ENCODE data around the gene MLLT3. TPM values are rescaled to one million over a fixed set of nuclear protein-coding genes. Genes with fewer than 3 reads are reported as not detected.

MLLT3 gene
- total and polyA plus RNA-seq, 2 of the 8 experiments (the other 6 are each of a cell fraction or from before 2014, with no cell fraction given): 5.9 to 9.6 TPM

- Histone ChIP-seq H4K20me1 (replicated peaks in 1 of 2; ENCODE audit: control insufficient read depth in 1 of 2, insufficient read depth in 2 of 2, low read length in 2 of 2) (no peaks in the 10 kb centered on the region), H3K36me3 (ENCODE audit: control insufficient read depth in 2 of 4, insufficient read depth in 4 of 4, low read length in 3 of 4) (peaks cover 0 to 2% (median 0%) of the 10 kb centered on the region in 4 experiments; a peak in 1 of 8 replicates), H3K27ac (ENCODE audit: low read depth, low read length) (no peak overlapping the region), H3K4me2 (ENCODE audit: insufficient read depth in 1 of 2, low read depth in 2 of 2, low read length in 2 of 2) (no peak overlapping the region), H2BK5ac (ENCODE audit: low read depth, low read length) (no peak overlapping the region), H4K91ac (replicated peaks; ENCODE audit: insufficient read length, low read length) (no peak overlapping the region), H3K56ac (replicated peaks; ENCODE audit: insufficient read length, low read depth, low read length) (no peak overlapping the region), H2BK120ac (replicated peaks; ENCODE audit: low read depth, low read length) (no peak overlapping the region), H3K23me2 (ENCODE audit: low read depth, low read length) (no peaks in the 10 kb centered on the region), H3K14ac (ENCODE audit: insufficient read length) (no peak overlapping the region), H2BK15ac (ENCODE audit: low read length) (no peak overlapping the region), H3K18ac (ENCODE audit: extremely low read depth, low read length) (no peak overlapping the region), H3K4me1 (replicated peaks in 1 of 4; ENCODE audit: control insufficient read depth in 3 of 4, insufficient read depth in 4 of 4, low read length in 3 of 4) (no peaks in the 10 kb centered on the region), H4K8ac (ENCODE audit: extremely low read depth, insufficient read depth, low read length) (no peak overlapping the region), H3K27me3 (replicated peaks in 1 of 4; ENCODE audit: control insufficient read depth in 3 of 4, extremely low read depth in 1 of 4, insufficient read depth in 3 of 4, low read length in 3 of 4) (no peaks in the 10 kb centered on the region), H4K5ac (ENCODE audit: insufficient read length, low read depth, low read length) (no peak overlapping the region), H3K4me3 (ENCODE audit: extremely low read depth in 1 of 4, insufficient read depth in 2 of 4, low read depth in 3 of 4, low read length in 4 of 4) (no peak overlapping the region), H3K9me3 (ENCODE audit: insufficient read depth in 2 of 2, low read depth in 1 of 2, low read length in 1 of 2) (peaks cover 16 to 22% of the 10 kb centered on the region in 2 experiments), H3K9ac (replicated peaks in 1 of 4; ENCODE audit: extremely low read depth in 1 of 4, low read depth in 3 of 4, low read length in 3 of 4) (no peak overlapping the region), H2AFZ (ENCODE audit: low read length) (no peak overlapping the region), H3K79me2 (ENCODE audit: control insufficient read depth in 1 of 2, insufficient read depth in 2 of 2, low read length in 2 of 2) (no peaks in the 10 kb centered on the region), H2BK20ac (ENCODE audit: low read length) (no peak overlapping the region), H3K23ac (ENCODE audit: insufficient read length) (no peak overlapping the region), H2BK12ac (ENCODE audit: low read depth, low read length) (no peak overlapping the region), H2AK5ac (ENCODE audit: low read depth, low read length) (no peak overlapping the region), H3K79me1 (ENCODE audit: low read depth, low read length) (no peaks in the 10 kb centered on the region), H3K4ac (replicated peaks; ENCODE audit: insufficient read length, low read depth, low read length) (no peak overlapping the region)
- 89% methylated on average over 1 of the region's 1 CpG; no CpG with 5 or more reads in 1 of the 2 experiments for WGBS, 2 experiments (ENCODE audit: extremely low coverage in 1 of 2, insufficient coverage in 1 of 2, insufficient read length in 1 of 2, insufficient replicate concordance in 2 of 2, low coverage in 1 of 2, low lambda C conversion rate in 2 of 2, missing lambda C conversion rate in 1 of 2)
- ChIA-PET CTCF (ENCODE audit: partially characterized antibody) (no interaction called here), POLR2A (ENCODE audit: partially characterized antibody) (no interaction called here)
- DNase-seq (ENCODE audit: low read depth in 1 of 2, low spot score in 2 of 2) (no peak), FAIRE-seq (no peak)
- no peak for TF ChIP-seq RFX5 (IDR thresholded peaks at IDR 0.05; ENCODE audit: borderline replicate concordance, low read depth, low read length)
- TF ChIP-seq SUZ12 (IDR thresholded peaks at IDR 0.05; ENCODE audit: low read length): no peak
- TF ChIP-seq POLR2AphosphoS5 (IDR thresholded peaks at IDR 0.05; ENCODE audit: low read depth, low read length): no peak
- no peak for TF ChIP-seq EZH2 (IDR thresholded peaks at IDR 0.05; ENCODE audit: low read depth, low read length, severe bottlenecking)
- no peak for TF ChIP-seq KDM1A (IDR thresholded peaks at IDR 0.05; ENCODE audit: borderline replicate concordance, low read length)
- TF ChIP-seq POU5F1 (IDR thresholded peaks at IDR 0.05; ENCODE audit: low read depth, low read length): no peak
- TF ChIP-seq RNF2 (IDR thresholded peaks at IDR 0.05; ENCODE audit: borderline replicate concordance, low read depth, low read length, missing control alignments, poor library complexity, severe bottlenecking): no peak
- no peak for TF ChIP-seq JUND (IDR thresholded peaks at IDR 0.05; ENCODE audit: low read length)
- no peak for TF ChIP-seq NANOG (IDR thresholded peaks at IDR 0.05; ENCODE audit: insufficient read depth, low read depth, low read length, poor library complexity, severe bottlenecking)
- no peak for TF ChIP-seq CREB1 (IDR thresholded peaks at IDR 0.05)
- no peak for TF ChIP-seq CHD1 (IDR thresholded peaks at IDR 0.05; ENCODE audit: low read depth, low read length)
- TF ChIP-seq TCF12 (IDR thresholded peaks at IDR 0.05; ENCODE audit: low read depth, low read length): no peak
- no peak for TF ChIP-seq CHD2 (IDR thresholded peaks at IDR 0.05; ENCODE audit: low read length)
- no peak for TF ChIP-seq JUN (IDR thresholded peaks at IDR 0.05; ENCODE audit: low read depth, low read length)
- TF ChIP-seq SP4 (IDR thresholded peaks at IDR 0.05; ENCODE audit: low read length): no peak
- no peak for TF ChIP-seq ASH2L (IDR thresholded peaks at IDR 0.05; ENCODE audit: low read length)
Measured at GRCh38 chr9:20538956-20539355, 83.3 kb downstream of the MLLT3 start.

All from H1 (cell line).